Sigmoid colon (tissue), 7 donors: Measurements from ENCODE around the gene CCDC178. TPM values are rescaled to one million over a fixed set of nuclear protein-coding genes. Genes with fewer than 3 reads are reported as not detected.

Source experiments
- DNase-seq: peaks from one replicate; pipeline ENCODE4 v3.0.0-alpha.2; 2019
- H3K27ac ChIP-seq, 4 donors: fragments of 200-600 bp; sonication (generic); one replicate each; pipeline ENCODE4 v1.5.1; 2016 to 2019; ENCODE audit warnings: mild to moderate bottlenecking in 1 of 4
- H3K27me3 ChIP-seq, 3 donors: fragments of 200-600 bp; sonication (generic); one replicate each; pipeline ENCODE4 v1.5.1; 2019; ENCODE audit warnings: mild to moderate bottlenecking in 1 of 3
- H3K36me3 ChIP-seq, 4 donors: fragments of 200-600 bp; sonication (generic); one replicate each; pipeline ENCODE4 v1.5.1; 2016 to 2019
- H3K4me1 ChIP-seq, 4 donors: fragments of 200-600 bp; sonication (generic); one replicate each; pipeline ENCODE4 v1.5.1; 2017 to 2019
- H3K4me3 ChIP-seq, 4 donors: fragments of 200-600 bp; sonication (generic); one replicate each; pipeline ENCODE4 v1.5.1; 2017 to 2019; ENCODE audit warnings: mild to moderate bottlenecking in 2 of 4, moderate library complexity in 1 of 4
- H3K9me3 ChIP-seq, 4 donors: fragments of 200-600 bp in 3 of 4; sonication (generic) in 3 of 4; one replicate each; pipeline versions ENCODE4 v1.5.1 to v1.6.1; 2013 to 2019
- CTCF ChIP-seq, 4 experiments: fragments of 450-650 bp in 3 of 4; fragments of 200-600 bp in 1 of 4; IDR thresholded peaks; one replicate each; pipeline ENCODE4 v1.5.1; 2016 to 2019; ENCODE audit warnings: antibody characterized with exemption in 4 of 4, mild to moderate bottlenecking in 3 of 4, moderate library complexity in 2 of 4
- EP300 ChIP-seq, 4 donors: sonication (generic); formaldehyde crosslinking; IDR thresholded peaks; one replicate each; pipeline ENCODE4 v1.6.1; 2017; ENCODE audit warnings: antibody characterized with exemption in 4 of 4
- POLR2A ChIP-seq, 2 donors: fragments of 450-650 bp; IDR thresholded peaks; one replicate each; pipeline ENCODE4 v1.6.1; 2016; ENCODE audit warnings: antibody characterized with exemption in 2 of 2, mild to moderate bottlenecking in 2 of 2, moderate library complexity in 2 of 2
- POLR2AphosphoS5 ChIP-seq, 4 donors: sonication (generic); formaldehyde crosslinking; IDR thresholded peaks; one replicate each; pipeline ENCODE4 v1.6.1; 2017; ENCODE audit warnings: antibody characterized with exemption in 4 of 4
- WGBS, 2 donors: extraction: QIAGEN DNeasy Blood & Tissue Kit; methylation state at CpG; one replicate each; pipeline ENCODE4 v1.1.7; 2013; 5-methylcytosine and 5-hydroxymethylcytosine counted together
- intact Hi-C: fragments of 100-400 bp; cut with DNase I; formaldehyde crosslinking; loops from one replicate; pipeline ENCODE4 v1.15.1; 2023
- polyA plus RNA-seq, 3 donors: library from polyadenylated mRNA; stranded (reverse); fragments of 200-250 nt; gene quantifications; one replicate each; pipeline ENCODE4 v1.2.3, GENCODE V29; 2013
- total RNA-seq, 4 donors: library from RNA; depleted of rRNA; stranded (reverse); fragments of >200 nt; gene quantifications; one replicate each; pipeline ENCODE4 v1.1.0, GENCODE V29; 2016
- donor health status: healthy with polysubstance abuse.
- donor health status: Bipolar disorder and iron deficiency.
- donor health status: healthy.

Gene CCDC178
- total and polyA plus RNA-seq, 7 donors: under 0.01 to 1.7 (median 0.66) TPM; not detected in 2

- TF ChIP-seq POLR2A (IDR thresholded peaks at IDR 0.05) (no peak), POLR2AphosphoS5 (IDR thresholded peaks at IDR 0.05) (no peak), CTCF (IDR thresholded peaks at IDR 0.05) (no peak), EP300 (IDR thresholded peaks at IDR 0.05) (no peak)
- H3K4me1 ChIP-seq: no peaks in the 10 kb centered on the region
These were observed 550.6 kb downstream of the CCDC178 start for GRCh38 chr18:32889615-32890593.

GRCh38 chr18:32888306-32888705, 552.2 kb downstream of the CCDC178 start:
- Histone ChIP-seq H3K36me3 (no peaks in the 10 kb centered on the region), H3K27me3 (no peaks in the 10 kb centered on the region), H3K9me3 (no peaks in the 10 kb centered on the region), H3K4me1 (no peaks in the 10 kb centered on the region), H3K4me3 (no peak overlapping the region), H3K27ac (no peak overlapping the region)
- no peak for DNase-seq
- TF ChIP-seq CTCF (IDR thresholded peaks at IDR 0.05): no peak
- TF ChIP-seq POLR2AphosphoS5 (IDR thresholded peaks at IDR 0.05): no peak
- TF ChIP-seq POLR2A (IDR thresholded peaks at IDR 0.05): no peak
- no peak for TF ChIP-seq EP300 (IDR thresholded peaks at IDR 0.05)
- WGBS, 2 donors: 17 to 57% methylated on average over 2 of the region's 2 CpGs
- intact Hi-C loops: no loop called here

More at GRCh38 chr18:32889615-32890593, 550.6 kb downstream of the CCDC178 start:
- WGBS, 2 donors: 95% methylated on average over 8 of the region's 8 CpGs
- intact Hi-C loops: no loop called here
- no peaks in the 10 kb centered on the region for H3K36me3 ChIP-seq
- DNase-seq: no peak
- H3K27ac ChIP-seq: no peak overlapping the region
- H3K9me3 ChIP-seq: no peaks in the 10 kb centered on the region
- H3K27me3 ChIP-seq: no peaks in the 10 kb centered on the region
- no peak overlapping the region for H3K4me3 ChIP-seq

Other genes with a start within 250 kb of the CCDC178 start
- 1 to 10 TPM; 3.6 to 9.1 (median 7.2) TPM for gene ASXL3, start 137.5 kb upstream of the CCDC178 start, total RNA-seq
- gene ASXL3, start 137.5 kb upstream of the CCDC178 start, polyA plus RNA-seq: under 1 TPM; under 0.01 to 0.92 (median 0.16) TPM